Gastrocnemius medialis (tissue), 4 donors: ENCODE measurements around the gene P2RX2.

ENCODE experiments used
- CTCF ChIP-seq, 5 experiments: fragments of 450-650 bp in 3 of 5; fragments of 200-600 bp in 2 of 5; sonication (generic) in 2 of 5; IDR thresholded peaks in 4 of 5; conservative IDR thresholded peaks in 1 of 5; 1 replicate in 4 of 5; 2 replicates in 1 of 5; pipeline ENCODE4 v1.5.1; 2016 to 2019; ENCODE audit warnings: antibody characterized with exemption in 5 of 5, mild to moderate bottlenecking in 3 of 5, moderate library complexity in 3 of 5
- POLR2A ChIP-seq, 2 donors: fragments of 450-650 bp; IDR thresholded peaks; one replicate each; pipeline ENCODE4 v1.6.1; 2017; ENCODE audit warnings: antibody characterized with exemption in 2 of 2, mild to moderate bottlenecking in 2 of 2, moderate library complexity in 2 of 2

- no peak for TF ChIP-seq POLR2A (IDR thresholded peaks at IDR 0.05)
- no peak for TF ChIP-seq CTCF (IDR thresholded peaks at IDR 0.05 in 4 of 5, conservative IDR thresholded peaks at IDR 0.05 in 1 of 5)
Measured at GRCh38 chr12:132583736-132584135, 34.8 kb upstream of the P2RX2 start.
